Left ventricle myocardium inferior (tissue), 1 donor: ENCODE measurements around the gene ALX4. TPM values are rescaled to one million over a fixed set of nuclear protein-coding genes. Genes with fewer than 3 reads are reported as not detected.

Source experiments
- DNase-seq: peaks from one replicate; pipeline ENCODE4 v3.0.0-alpha.2; 2020
- H3K27ac ChIP-seq: fragments of 200-600 bp; replicated peaks from 2 replicates; pipeline ENCODE4 v1.8.0; 2021
- H3K27me3 ChIP-seq: fragments of 200-600 bp; 2 replicates; pipeline ENCODE4 v1.8.0; 2021; ENCODE audit warnings: low read depth
- H3K36me3 ChIP-seq: fragments of 200-600 bp; 2 replicates; pipeline ENCODE4 v1.8.0; 2021
- H3K4me1 ChIP-seq: fragments of 200-600 bp; 2 replicates; pipeline ENCODE4 v1.8.0; 2021
- H3K4me3 ChIP-seq: fragments of 200-600 bp; 2 replicates; pipeline ENCODE4 v1.8.0; 2021; ENCODE audit warnings: mild to moderate bottlenecking, moderate library complexity
- H3K9me3 ChIP-seq: fragments of 200-600 bp; replicated peaks from 2 replicates; pipeline ENCODE4 v1.8.0; 2021
- intact Hi-C: fragments of 100-400 bp; cut with micrococcal nuclease; formaldehyde crosslinking; loops from one replicate; pipeline ENCODE4 v1.11.0; 2022
- total RNA-seq: library from RNA; stranded (reverse); fragmentation: NEBNext Ultra II Directional; extraction: Animal tissue kit (Norgen Biotek cat#: 25700); gene quantifications from one replicate; pipeline ENCODE4 v1.2.1, GENCODE V29; 2021
- TF ChIP-seq, protein P1 (sequence below): fragments of 200-600 bp; IDR thresholded peaks from 2 replicates; pipeline ENCODE4 v1.8.0; 2021; ENCODE audit warnings: antibody characterized with exemption, mild to moderate bottlenecking, borderline replicate concordance
- donor health status: DM: no; HTN: yes; CAD: no; lungs with severe emphysema.

Gene ALX4
- total RNA-seq, 1 donor from 2014 or later: not detected

DNA sequence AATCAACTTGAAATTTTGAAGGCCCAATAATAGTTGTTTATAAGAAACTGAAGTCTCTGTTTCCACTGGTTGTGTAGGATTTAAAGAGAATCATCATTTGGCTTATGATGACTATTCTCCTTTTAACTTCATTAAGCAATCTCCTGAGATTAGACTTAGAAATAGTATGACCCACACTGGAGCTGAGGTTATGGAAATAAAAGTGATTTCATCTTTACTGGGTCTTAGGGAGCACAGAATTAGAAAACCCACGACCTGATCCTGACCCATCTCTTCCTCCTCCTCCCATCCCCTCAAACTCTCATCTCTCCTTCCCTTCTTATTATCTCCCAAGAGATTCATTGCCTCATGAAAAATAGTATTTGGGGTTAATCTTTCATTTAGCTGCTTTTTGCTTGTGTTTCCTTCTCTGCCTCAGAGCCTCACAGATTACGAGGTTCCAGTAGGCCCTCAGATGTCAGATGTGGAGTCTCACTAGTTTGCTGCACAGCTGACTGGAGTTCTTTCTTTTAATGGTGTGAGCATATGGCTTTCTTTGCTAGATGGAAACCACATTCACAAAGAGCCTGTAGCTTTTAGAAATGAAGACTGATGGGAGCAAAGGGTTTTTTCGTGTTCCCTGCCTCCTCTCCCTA, 85.0 kb downstream of the ALX4 start:
- Histone ChIP-seq H3K27me3 (no peaks in the 10 kb centered on the region), H3K4me1 (peaks cover 29% of the 10 kb centered on the region), H3K4me3 (no peak overlapping the region), H3K9me3 (no peaks in the 10 kb centered on the region), H3K36me3 (peaks cover 3% of the 10 kb centered on the region), H3K27ac (peak overlapping the region; percentile 55)
- intact Hi-C loops: no loop called here
- no peak for DNase-seq
- TF ChIP-seq, protein P1, sequence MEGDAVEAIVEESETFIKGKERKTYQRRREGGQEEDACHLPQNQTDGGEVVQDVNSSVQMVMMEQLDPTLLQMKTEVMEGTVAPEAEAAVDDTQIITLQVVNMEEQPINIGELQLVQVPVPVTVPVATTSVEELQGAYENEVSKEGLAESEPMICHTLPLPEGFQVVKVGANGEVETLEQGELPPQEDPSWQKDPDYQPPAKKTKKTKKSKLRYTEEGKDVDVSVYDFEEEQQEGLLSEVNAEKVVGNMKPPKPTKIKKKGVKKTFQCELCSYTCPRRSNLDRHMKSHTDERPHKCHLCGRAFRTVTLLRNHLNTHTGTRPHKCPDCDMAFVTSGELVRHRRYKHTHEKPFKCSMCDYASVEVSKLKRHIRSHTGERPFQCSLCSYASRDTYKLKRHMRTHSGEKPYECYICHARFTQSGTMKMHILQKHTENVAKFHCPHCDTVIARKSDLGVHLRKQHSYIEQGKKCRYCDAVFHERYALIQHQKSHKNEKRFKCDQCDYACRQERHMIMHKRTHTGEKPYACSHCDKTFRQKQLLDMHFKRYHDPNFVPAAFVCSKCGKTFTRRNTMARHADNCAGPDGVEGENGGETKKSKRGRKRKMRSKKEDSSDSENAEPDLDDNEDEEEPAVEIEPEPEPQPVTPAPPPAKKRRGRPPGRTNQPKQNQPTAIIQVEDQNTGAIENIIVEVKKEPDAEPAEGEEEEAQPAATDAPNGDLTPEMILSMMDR: no peak

DNA sequence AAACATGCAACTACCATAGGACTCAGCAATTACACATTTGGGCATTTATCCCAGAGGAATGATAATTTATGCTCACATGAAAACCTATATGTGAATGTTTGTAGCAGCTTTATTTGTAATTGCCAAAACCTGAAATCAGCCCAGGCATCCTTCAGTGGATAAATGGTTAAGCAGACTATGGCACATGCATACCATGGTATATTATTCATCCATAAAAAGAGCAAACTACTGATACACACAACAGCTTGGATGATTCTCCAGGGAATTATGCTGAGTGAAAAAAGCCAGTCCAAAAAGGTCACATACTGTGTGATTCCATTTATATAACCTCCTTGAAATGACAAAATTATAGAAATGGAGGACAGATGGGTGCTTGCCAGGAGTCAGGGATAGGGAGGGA, 86.7 kb downstream of the ALX4 start:
- TF ChIP-seq, protein P1: no peak
- DNase-seq: no peak
- intact Hi-C loops: no loop called here
- no peak overlapping the region for H3K27ac ChIP-seq
- peaks cover 35% of the 10 kb centered on the region for H3K4me1 ChIP-seq
- H3K4me3 ChIP-seq: no peak overlapping the region
- H3K36me3 ChIP-seq: no peaks in the 10 kb centered on the region
- no peaks in the 10 kb centered on the region for H3K9me3 ChIP-seq
- no peaks in the 10 kb centered on the region for H3K27me3 ChIP-seq

DNA sequence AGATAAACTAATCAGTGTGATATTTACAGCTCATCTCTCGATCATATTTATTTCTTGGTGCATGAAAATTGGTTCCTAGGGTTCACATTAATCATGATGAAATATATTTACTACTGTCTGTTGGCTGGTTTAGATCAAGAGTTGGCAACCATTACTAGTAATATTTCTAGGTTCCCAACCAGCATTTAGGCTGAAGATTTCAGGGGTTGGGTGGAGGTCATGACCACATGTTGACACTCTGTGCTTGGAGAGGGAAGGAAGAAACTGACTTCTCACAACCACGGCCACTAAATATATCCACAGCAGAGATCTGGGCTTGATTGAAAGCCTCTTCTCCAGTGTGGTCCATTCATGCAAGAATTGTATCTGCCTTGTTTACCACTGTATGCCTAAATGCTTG, 87.9 kb downstream of the ALX4 start:
- Histone ChIP-seq H3K27ac (no peak overlapping the region), H3K4me1 (peaks cover 34% of the 10 kb centered on the region), H3K9me3 (no peaks in the 10 kb centered on the region), H3K27me3 (no peaks in the 10 kb centered on the region), H3K36me3 (no peaks in the 10 kb centered on the region), H3K4me3 (no peak overlapping the region)
- DNase-seq: no peak
- intact Hi-C loops: no loop called here
- TF ChIP-seq, protein P1: no peak

DNA sequence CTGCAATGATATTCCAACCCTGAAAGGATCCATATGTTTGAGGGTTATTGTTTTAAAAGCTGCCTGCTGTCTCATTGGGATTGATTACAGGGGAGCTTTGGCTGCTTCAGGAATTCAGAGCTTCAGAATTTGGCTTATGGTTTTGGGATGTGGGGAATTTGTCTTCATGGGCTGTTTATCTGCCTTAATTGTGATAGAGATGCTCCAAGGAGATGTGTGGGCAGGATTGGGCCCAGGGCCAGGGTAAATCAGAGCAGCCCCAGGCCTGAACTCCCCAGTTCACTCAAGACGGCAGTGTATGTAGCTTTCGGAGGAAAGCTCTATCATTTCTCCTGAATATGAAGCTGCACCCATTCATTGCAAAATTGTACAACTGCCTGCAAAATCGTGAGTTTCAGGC, 88.5 kb downstream of the ALX4 start:
- Histone ChIP-seq H3K9me3 (no peaks in the 10 kb centered on the region), H3K36me3 (no peaks in the 10 kb centered on the region), H3K4me1 (peaks cover 29% of the 10 kb centered on the region), H3K27me3 (no peaks in the 10 kb centered on the region), H3K27ac (no peak overlapping the region), H3K4me3 (no peak overlapping the region)
- intact Hi-C loops: no loop called here
- TF ChIP-seq, protein P1: no peak
- no peak for DNase-seq

DNA sequence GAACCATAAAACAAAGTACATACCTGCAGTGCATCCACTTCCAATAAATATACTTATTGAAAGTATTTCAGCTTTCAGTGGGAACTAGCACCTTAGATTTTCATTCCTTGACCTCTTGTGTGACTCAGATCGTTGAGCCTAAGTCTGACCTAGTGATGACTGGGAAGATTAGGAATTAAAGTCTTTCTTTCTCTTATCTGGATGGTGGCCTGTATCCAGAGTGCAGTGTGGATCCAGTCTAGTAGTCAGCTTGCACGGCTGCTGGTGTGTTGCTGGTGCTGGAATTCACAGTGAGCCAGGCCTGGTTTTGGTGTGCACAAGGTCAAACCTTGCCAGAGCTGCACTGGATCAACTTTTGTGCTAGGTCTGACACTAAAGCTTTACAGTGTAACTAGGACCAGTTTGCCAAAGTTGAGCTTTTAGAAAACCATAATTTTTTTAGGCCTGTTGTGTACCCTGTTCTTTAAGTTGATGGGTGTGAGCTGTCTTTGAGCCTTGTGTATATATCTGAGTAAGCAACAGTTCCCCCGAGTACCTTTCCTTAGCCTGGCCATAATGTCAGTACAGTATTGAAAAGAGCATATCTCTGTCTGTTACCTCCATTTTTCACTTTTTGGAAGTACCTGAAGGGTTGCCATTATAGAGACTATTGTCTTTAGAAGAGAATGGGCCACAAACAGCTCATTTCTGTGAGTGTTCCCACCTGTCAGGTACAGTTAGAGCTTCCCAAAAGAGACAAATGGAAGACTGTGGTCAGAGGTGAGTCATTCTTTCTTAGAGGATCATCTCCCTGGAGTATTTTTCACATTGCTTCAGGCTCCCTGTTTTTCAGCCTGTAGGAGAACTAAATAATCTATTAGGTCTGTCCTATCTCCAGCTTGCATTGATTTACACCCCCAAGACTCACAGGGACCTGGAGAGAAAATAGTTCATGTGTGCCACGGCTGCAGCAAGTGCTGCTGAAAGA, 89.8 kb downstream of the ALX4 start:
- Histone ChIP-seq H3K27me3 (no peaks in the 10 kb centered on the region), H3K36me3 (no peaks in the 10 kb centered on the region), H3K9me3 (no peaks in the 10 kb centered on the region), H3K4me1 (peaks cover 18% of the 10 kb centered on the region), H3K4me3 (no peak overlapping the region), H3K27ac (no peak overlapping the region)
- no peak for DNase-seq
- TF ChIP-seq, protein P1: no peak
- intact Hi-C loops: no loop called here
